Midbrain (tissue), 1 donor: ENCODE measurements around the gene SLU7.

Experiments
- DNase-seq: peaks from one replicate; lab custom pipeline; 2025; lab: John Stamatoyannopoulos, UW

Gene SLU7

GRCh38 chr5:160367261-160367660, 51.6 kb downstream of the SLU7 start:
- no peak for DNase-seq

- DNase-seq = no peak
Observed at GRCh38 chr5:160366230-160366629, 52.7 kb downstream of the SLU7 start.

- no peak for DNase-seq
Observed at GRCh38 chr5:160363660-160364395, 55.1 kb downstream of the SLU7 start.

- DNase-seq = peak; percentile 20
Observed at GRCh38 chr5:160363211-160363610, 55.7 kb downstream of the SLU7 start.

GRCh38 chr5:160361624-160362228, 57.2 kb downstream of the SLU7 start:
- DNase-seq = no peak

GRCh38 chr5:160360310-160360709, 58.6 kb downstream of the SLU7 start:
- no peak for DNase-seq

GRCh38 chr5:160359816-160360215, 59.1 kb downstream of the SLU7 start:
- no peak for DNase-seq

- DNase-seq = no peak
Observed at GRCh38 chr5:160359242-160359641, 59.6 kb downstream of the SLU7 start.

GRCh38 chr5:160357861-160358411, 60.9 kb downstream of the SLU7 start:
- DNase-seq = no peak

GRCh38 chr5:160357394-160357793, 61.5 kb downstream of the SLU7 start:
- no peak for DNase-seq

GRCh38 chr5:160356550-160357347, 62.1 kb downstream of the SLU7 start:
- no peak for DNase-seq

GRCh38 chr5:160354666-160355065, 64.2 kb downstream of the SLU7 start:
- DNase-seq = no peak

- peak; percentile 72 for DNase-seq
Observed at GRCh38 chr5:160353379-160353778, 65.5 kb downstream of the SLU7 start.

GRCh38 chr5:160352308-160352707, 66.6 kb downstream of the SLU7 start:
- DNase-seq = no peak
